ENCODE results near the gene PGAP2. TPM values are rescaled to one million over a fixed set of nuclear protein-coding genes. Genes with fewer than 3 reads are reported as not detected.
A peak's percentile ranks its signal among the peaks of the same experiment; 100 is the strongest.

PGAP2 gene
- total RNA-seq, 1 donor from 2014 or later, result 27.8 TPM

- TF ChIP-seq, protein P1, sequence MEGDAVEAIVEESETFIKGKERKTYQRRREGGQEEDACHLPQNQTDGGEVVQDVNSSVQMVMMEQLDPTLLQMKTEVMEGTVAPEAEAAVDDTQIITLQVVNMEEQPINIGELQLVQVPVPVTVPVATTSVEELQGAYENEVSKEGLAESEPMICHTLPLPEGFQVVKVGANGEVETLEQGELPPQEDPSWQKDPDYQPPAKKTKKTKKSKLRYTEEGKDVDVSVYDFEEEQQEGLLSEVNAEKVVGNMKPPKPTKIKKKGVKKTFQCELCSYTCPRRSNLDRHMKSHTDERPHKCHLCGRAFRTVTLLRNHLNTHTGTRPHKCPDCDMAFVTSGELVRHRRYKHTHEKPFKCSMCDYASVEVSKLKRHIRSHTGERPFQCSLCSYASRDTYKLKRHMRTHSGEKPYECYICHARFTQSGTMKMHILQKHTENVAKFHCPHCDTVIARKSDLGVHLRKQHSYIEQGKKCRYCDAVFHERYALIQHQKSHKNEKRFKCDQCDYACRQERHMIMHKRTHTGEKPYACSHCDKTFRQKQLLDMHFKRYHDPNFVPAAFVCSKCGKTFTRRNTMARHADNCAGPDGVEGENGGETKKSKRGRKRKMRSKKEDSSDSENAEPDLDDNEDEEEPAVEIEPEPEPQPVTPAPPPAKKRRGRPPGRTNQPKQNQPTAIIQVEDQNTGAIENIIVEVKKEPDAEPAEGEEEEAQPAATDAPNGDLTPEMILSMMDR (IDR thresholded peaks at IDR 0.05; ENCODE audit: borderline replicate concordance), result no peak
- H3K27ac ChIP-seq (replicated peaks), result no peak overlapping the region
- DNase-seq, result no peak
Observed at GRCh38 chr11:3799143-3799542, 9.2 kb upstream of the PGAP2 start.

GRCh38 chr11:3799873-3800272, 8.5 kb upstream of the PGAP2 start:
- H3K9me3 ChIP-seq (replicated peaks), result no peaks in the 10 kb centered on the region
- DNase-seq, result no peak
- no peaks in the 10 kb centered on the region for H3K27me3 ChIP-seq (ENCODE audit: low read depth)
- TF ChIP-seq, protein P1 (IDR thresholded peaks at IDR 0.05; ENCODE audit: borderline replicate concordance), result no peak
- no peak overlapping the region for H3K4me3 ChIP-seq
- no peak overlapping the region for H3K27ac ChIP-seq (replicated peaks)
- no peaks in the 10 kb centered on the region for H3K36me3 ChIP-seq
- peaks cover 32% of the 10 kb centered on the region for H3K4me1 ChIP-seq
- intact Hi-C loops (cut with micrococcal nuclease), result no loop called here

More at GRCh38 chr11:3799143-3799542, 9.2 kb upstream of the PGAP2 start:
- Histone ChIP-seq H3K4me3 (no peak overlapping the region), H3K4me1 (peaks cover 39% of the 10 kb centered on the region), H3K36me3 (peaks cover 2% of the 10 kb centered on the region), H3K9me3 (replicated peaks) (no peaks in the 10 kb centered on the region), H3K27me3 (ENCODE audit: low read depth) (no peaks in the 10 kb centered on the region)
- intact Hi-C loops (cut with micrococcal nuclease), result no loop called here

DNA sequence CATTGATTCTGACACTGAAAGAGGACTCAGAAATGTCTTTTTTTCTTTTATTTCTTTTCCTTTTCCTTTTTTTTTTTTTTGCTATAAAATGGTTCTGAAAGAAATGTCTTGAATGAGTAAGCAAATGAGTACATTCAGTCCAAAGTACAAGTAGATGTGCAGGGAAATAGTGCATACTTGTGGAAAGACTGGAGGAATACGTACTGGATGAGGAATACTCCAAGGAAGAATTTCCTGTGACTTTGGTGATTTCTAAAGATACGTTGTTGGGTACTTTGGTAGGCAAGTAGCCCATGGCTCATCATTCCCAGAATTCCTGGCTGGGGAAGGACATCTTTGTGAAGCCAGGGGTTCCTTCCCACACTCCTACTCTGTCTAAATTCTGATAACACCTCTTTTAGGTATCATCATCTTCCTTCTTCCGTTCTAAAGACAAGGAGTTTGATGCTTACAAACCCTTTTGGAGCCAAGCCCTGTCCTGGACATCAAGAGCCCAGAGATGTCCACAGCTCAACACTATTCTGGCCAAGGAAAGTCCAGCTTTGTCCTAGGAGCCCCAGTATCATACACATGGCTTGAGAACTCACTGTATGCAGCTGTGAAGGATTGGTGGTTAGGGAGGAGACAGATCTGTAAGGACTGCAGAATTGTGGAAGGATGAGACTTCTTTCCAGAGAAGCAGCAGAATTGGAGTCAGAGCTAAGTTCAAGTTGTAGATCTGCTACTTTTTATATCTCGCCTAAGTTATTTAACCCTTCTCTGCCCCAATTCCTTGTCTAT, 6.2 kb upstream of the PGAP2 start:
- no peak overlapping the region for H3K4me3 ChIP-seq
- no peak overlapping the region for H3K27ac ChIP-seq (replicated peaks)
- intact Hi-C loops (cut with micrococcal nuclease), result no loop called here
- H3K27me3 ChIP-seq (ENCODE audit: low read depth), result no peaks in the 10 kb centered on the region
- no peak for DNase-seq
- peaks cover 9% of the 10 kb centered on the region for H3K4me1 ChIP-seq
- H3K9me3 ChIP-seq (replicated peaks), result no peaks in the 10 kb centered on the region
- H3K36me3 ChIP-seq, result no peaks in the 10 kb centered on the region
- TF ChIP-seq, protein P1 (IDR thresholded peaks at IDR 0.05; ENCODE audit: borderline replicate concordance), result no peak

GRCh38 chr11:3803726-3804495, 4.4 kb upstream of the PGAP2 start:
- intact Hi-C loops (cut with micrococcal nuclease), result no loop called here
- Histone ChIP-seq H3K27ac (replicated peaks) (no peak overlapping the region), H3K4me3 (no peak overlapping the region), H3K4me1 (peaks cover 14% of the 10 kb centered on the region), H3K9me3 (replicated peaks) (no peaks in the 10 kb centered on the region), H3K36me3 (no peaks in the 10 kb centered on the region), H3K27me3 (ENCODE audit: low read depth) (no peaks in the 10 kb centered on the region)
- TF ChIP-seq, protein P1 (IDR thresholded peaks at IDR 0.05; ENCODE audit: borderline replicate concordance), result no peak
- DNase-seq, result no peak

GRCh38 chr11:3808861-3809623, 682 bp downstream of the PGAP2 start:
- intact Hi-C loops (cut with micrococcal nuclease), result no loop called here

More at GRCh38 chr11:3808861-3809623, 682 bp downstream of the PGAP2 start:
- no peaks in the 10 kb centered on the region for H3K27me3 ChIP-seq (ENCODE audit: low read depth)
- peak overlapping the region; percentile 82 for H3K4me3 ChIP-seq
- DNase-seq, result no peak
- peak overlapping the region; percentile 84 for H3K27ac ChIP-seq (replicated peaks)
- H3K4me1 ChIP-seq, result peaks cover 42% of the 10 kb centered on the region
- no peaks in the 10 kb centered on the region for H3K9me3 ChIP-seq (replicated peaks)
- H3K36me3 ChIP-seq, result no peaks in the 10 kb centered on the region
- TF ChIP-seq, protein P1 (IDR thresholded peaks at IDR 0.05; ENCODE audit: borderline replicate concordance), result peak; percentile 36
